Measurements from ENCODE around the gene PPEF1.
"Not testable (repeated sequence)": the region's sequence is repeated elsewhere in the genome, so short reads cannot be mapped to it uniquely, and the experiment has no call there.

The PPEF1 gene

DNA sequence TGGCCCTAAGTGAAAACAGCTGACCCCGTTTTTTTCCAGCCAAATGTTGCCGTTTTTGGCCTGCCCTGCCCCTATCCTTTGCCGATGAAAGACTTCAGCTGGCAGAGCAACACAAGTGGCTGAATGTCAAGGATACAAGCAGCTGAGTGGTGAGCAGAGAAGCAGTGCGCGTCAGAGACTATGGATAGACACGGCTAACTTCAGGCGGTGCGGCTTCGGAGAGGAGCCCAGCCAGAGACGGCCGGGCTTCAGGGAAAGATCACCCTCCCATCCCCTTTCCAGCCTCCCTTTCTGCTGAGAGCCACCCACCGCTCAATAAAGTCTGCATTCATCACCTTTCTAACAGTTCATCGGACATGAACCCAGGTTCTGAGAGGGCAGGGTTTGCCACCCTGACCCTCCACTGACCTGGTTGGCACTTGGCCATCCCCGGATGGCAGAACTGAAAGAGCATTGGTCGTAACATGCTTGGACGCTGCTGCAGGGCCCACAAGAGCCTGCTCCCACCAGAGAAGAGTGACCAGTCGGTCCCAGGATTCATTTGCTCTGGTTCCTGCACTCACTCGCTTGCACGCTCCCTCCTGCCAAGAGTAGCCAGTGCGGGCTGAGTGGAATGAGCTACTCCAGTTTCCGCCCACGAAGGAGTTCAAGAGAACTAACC, 125.8 kb downstream of the PPEF1 start:
- no peak for TF ChIP-seq EZH2phosphoT487 (IDR thresholded peaks at IDR 0.05; ENCODE audit: borderline replicate concordance, low read length)
- TF ChIP-seq, protein P1, sequence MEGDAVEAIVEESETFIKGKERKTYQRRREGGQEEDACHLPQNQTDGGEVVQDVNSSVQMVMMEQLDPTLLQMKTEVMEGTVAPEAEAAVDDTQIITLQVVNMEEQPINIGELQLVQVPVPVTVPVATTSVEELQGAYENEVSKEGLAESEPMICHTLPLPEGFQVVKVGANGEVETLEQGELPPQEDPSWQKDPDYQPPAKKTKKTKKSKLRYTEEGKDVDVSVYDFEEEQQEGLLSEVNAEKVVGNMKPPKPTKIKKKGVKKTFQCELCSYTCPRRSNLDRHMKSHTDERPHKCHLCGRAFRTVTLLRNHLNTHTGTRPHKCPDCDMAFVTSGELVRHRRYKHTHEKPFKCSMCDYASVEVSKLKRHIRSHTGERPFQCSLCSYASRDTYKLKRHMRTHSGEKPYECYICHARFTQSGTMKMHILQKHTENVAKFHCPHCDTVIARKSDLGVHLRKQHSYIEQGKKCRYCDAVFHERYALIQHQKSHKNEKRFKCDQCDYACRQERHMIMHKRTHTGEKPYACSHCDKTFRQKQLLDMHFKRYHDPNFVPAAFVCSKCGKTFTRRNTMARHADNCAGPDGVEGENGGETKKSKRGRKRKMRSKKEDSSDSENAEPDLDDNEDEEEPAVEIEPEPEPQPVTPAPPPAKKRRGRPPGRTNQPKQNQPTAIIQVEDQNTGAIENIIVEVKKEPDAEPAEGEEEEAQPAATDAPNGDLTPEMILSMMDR (IDR thresholded peaks at IDR 0.05; ENCODE audit: low read depth, low read length, poor library complexity, severe bottlenecking) = no peak
- Histone ChIP-seq H3K9me3 (ENCODE audit: control insufficient read depth, insufficient read depth, low read length) (no peaks in the 10 kb centered on the region), H3F3A (ENCODE audit: control insufficient read depth, insufficient read depth) (no peaks in the 10 kb centered on the region), H3K27me3 (ENCODE audit: control insufficient read depth, low read length) (no peaks in the 10 kb centered on the region), H3K9me2 (replicated peaks; ENCODE audit: control insufficient read depth, low read length) (no peaks in the 10 kb centered on the region), H3K4me1 (ENCODE audit: control insufficient read depth, low read length) (no peaks in the 10 kb centered on the region), H3K36me3 (ENCODE audit: control insufficient read depth, low read length) (no peaks in the 10 kb centered on the region), H3K4me3 (ENCODE audit: low read length) (no peak overlapping the region), H3K4me2 (ENCODE audit: low read length) (no peak overlapping the region), H3K27ac (ENCODE audit: low read depth, low read length) (no peak overlapping the region), H4K20me1 (ENCODE audit: control insufficient read depth, insufficient read depth, low read depth, low read length) (no peaks in the 10 kb centered on the region), H3K79me2 (ENCODE audit: control insufficient read depth, low read length) (no peaks in the 10 kb centered on the region)

DNA sequence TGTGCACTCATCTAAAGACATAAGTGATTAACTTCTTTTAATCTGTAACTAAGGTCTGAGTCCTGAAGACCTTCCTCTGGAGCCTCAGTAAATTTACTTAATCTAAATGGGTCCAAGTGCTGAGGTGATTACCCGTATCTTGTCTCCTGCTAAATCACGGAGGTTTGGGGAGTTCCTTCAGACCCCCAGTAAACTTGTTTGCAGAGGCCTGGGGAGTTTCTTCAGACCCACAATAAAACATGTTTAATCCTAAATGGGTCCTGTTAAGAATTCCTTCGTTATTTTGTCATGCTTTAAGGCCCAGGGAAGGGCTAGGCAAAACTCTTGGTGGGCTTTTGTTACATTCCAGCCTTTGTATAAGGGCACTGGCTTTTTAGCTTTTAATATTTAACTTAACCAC, 140.5 kb downstream of the PPEF1 start:
- not testable (repeated sequence) for H3K4me3 ChIP-seq (ENCODE audit: low read length); H3K4me1 ChIP-seq (ENCODE audit: control insufficient read depth, low read length); H3K27ac ChIP-seq (ENCODE audit: low read depth, low read length); H3K36me3 ChIP-seq (ENCODE audit: control insufficient read depth, low read length); H3K9me3 ChIP-seq (ENCODE audit: control insufficient read depth, insufficient read depth, low read length); H3K79me2 ChIP-seq (ENCODE audit: control insufficient read depth, low read length); H3K9me2 ChIP-seq (replicated peaks; ENCODE audit: control insufficient read depth, low read length); H3F3A ChIP-seq (ENCODE audit: control insufficient read depth, insufficient read depth); H3K27me3 ChIP-seq (ENCODE audit: control insufficient read depth, low read length); H3K4me2 ChIP-seq (ENCODE audit: low read length); H4K20me1 ChIP-seq (ENCODE audit: control insufficient read depth, insufficient read depth, low read depth, low read length)

DNA sequence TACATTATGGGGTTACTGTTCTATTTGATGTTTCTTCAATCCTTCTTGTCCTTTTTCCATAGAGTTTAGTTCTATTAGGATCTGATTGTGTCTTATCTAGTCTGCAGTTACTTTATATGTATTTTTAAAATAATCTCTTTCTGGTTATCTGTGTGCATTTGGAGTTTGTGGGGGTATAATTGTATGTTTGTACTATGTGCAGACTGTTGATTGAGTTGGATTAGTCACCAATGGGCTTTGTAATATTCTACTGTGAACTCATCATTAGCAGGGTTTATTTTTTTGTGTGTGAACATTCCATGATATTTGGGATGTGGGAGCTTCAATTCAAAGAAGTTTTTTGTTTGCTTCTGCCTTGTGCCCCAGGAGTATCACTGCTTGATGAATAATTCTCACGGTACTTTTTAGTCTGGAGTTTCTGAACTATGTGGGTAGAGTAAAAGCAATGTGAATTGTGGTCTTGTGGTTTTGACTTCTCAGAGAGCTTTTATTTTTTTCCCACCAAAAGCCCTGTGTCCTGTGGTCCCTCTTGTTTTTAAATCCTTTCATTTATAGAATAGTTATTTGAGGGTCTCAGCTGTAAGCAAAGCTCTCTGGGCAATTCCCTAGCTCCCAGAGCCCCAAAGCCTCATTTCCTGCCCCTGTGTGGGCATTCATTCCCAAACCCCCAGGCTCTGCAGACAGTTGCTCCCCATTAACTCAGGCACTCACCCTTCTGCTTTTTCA, 148.6 kb downstream of the PPEF1 start:
- Histone ChIP-seq H3K9me3 (ENCODE audit: control insufficient read depth, insufficient read depth, low read length) (no peaks in the 10 kb centered on the region), H3K27me3 (ENCODE audit: control insufficient read depth, low read length) (no peaks in the 10 kb centered on the region), H3K9me2 (replicated peaks; ENCODE audit: control insufficient read depth, low read length) (no peaks in the 10 kb centered on the region), H3K36me3 (ENCODE audit: control insufficient read depth, low read length) (no peaks in the 10 kb centered on the region), H3K4me3 (ENCODE audit: low read length) (no peak overlapping the region), H4K20me1 (ENCODE audit: control insufficient read depth, insufficient read depth, low read depth, low read length) (no peaks in the 10 kb centered on the region), H3K79me2 (ENCODE audit: control insufficient read depth, low read length) (no peaks in the 10 kb centered on the region), H3F3A (ENCODE audit: control insufficient read depth, insufficient read depth) (no peaks in the 10 kb centered on the region), H3K4me2 (ENCODE audit: low read length) (no peak overlapping the region), H3K4me1 (ENCODE audit: control insufficient read depth, low read length) (no peaks in the 10 kb centered on the region), H3K27ac (ENCODE audit: low read depth, low read length) (no peak overlapping the region)
- TF ChIP-seq, protein P1 (IDR thresholded peaks at IDR 0.05; ENCODE audit: low read depth, low read length, poor library complexity, severe bottlenecking) = no peak

DNA sequence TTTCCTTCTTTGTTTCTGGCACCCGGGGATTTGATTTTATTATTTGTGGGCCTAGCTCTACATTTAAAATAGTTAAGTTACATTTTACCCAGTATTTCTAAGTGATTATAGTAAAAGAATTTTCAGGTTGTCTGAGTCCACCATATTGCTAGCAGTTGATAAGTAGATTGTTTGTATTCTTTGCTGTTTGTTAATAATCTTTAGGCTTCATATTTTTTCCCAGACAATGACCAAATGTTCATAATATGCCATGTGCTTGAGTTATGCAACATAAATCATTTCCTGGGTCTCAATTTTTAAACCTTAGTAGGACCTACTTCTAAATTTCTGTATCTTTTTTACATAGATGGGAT, 149.2 kb downstream of the PPEF1 start:
- Histone ChIP-seq H3K9me2 (replicated peaks; ENCODE audit: control insufficient read depth, low read length) (no peaks in the 10 kb centered on the region), H3K4me3 (ENCODE audit: low read length) (no peak overlapping the region), H3K36me3 (ENCODE audit: control insufficient read depth, low read length) (no peaks in the 10 kb centered on the region), H3F3A (ENCODE audit: control insufficient read depth, insufficient read depth) (no peaks in the 10 kb centered on the region), H3K4me1 (ENCODE audit: control insufficient read depth, low read length) (no peaks in the 10 kb centered on the region), H3K27ac (ENCODE audit: low read depth, low read length) (no peak overlapping the region), H4K20me1 (ENCODE audit: control insufficient read depth, insufficient read depth, low read depth, low read length) (no peaks in the 10 kb centered on the region), H3K79me2 (ENCODE audit: control insufficient read depth, low read length) (no peaks in the 10 kb centered on the region), H3K4me2 (ENCODE audit: low read length) (no peak overlapping the region), H3K27me3 (ENCODE audit: control insufficient read depth, low read length) (no peaks in the 10 kb centered on the region), H3K9me3 (ENCODE audit: control insufficient read depth, insufficient read depth, low read length) (no peaks in the 10 kb centered on the region)
- TF ChIP-seq, protein P1 (IDR thresholded peaks at IDR 0.05; ENCODE audit: low read depth, low read length, poor library complexity, severe bottlenecking) = no peak
- TF ChIP-seq EZH2phosphoT487 (IDR thresholded peaks at IDR 0.05; ENCODE audit: borderline replicate concordance, low read length) = no peak

All from DOHH2 (cell line).